Amygdala (tissue), 56 donors: ENCODE measurements around the gene F8.

Experiments used
- DNase-seq, 56 donors: peaks; one replicate each; lab custom pipeline; 2025; lab: John Stamatoyannopoulos, UW

F8 gene

DNA sequence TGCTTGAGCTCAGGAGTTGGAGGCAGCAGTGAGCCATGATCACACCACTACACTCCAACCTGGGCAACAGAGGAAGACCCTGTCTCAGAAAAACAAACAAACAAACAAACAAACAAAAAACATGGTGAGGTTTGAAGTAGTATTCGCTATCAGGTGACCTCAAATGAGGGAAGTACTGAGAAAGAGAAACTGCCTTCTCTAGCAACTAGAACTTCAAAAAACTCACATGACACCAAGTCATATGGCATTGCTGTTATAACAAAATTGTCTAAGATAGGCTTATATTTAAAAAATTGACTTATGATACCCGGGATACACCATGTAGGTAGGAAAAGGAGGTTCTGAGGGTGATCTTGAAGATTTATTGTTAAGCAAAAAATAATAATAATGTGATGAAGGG lies 227.5 kb downstream of the F8 start:
- no peak for DNase-seq

DNA sequence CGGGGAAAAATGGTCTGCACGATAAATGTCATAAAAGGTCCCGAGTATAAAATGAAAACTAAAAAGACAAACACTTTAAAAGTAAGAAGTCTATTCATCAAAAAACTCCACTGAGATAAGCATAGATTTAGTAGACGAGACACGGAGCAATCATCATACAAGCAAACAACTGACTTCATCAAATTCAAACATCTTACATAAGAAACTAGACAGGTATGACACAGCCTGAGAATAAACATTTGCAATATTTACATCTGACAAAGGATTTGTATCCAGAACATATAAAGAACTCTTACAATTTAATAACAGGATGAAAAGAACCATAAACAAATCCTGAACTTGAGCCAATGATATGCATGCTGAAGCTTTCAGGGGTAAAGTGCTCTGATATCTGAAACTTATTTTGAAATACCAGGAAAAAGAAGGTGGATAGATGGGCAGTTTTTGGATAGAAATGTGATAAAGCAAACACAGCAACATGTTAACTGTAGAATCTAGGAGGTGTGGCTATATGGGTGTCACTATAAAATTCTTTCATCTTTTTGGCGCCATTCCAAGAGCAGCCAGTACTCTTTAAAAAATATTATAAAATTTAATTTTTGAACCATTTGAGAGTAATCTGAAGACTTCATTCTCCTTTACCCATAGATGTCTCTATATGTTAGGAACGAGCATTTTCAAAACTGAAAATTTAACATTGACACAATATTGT lies 229.3 kb downstream of the F8 start:
- no peak for DNase-seq

DNA sequence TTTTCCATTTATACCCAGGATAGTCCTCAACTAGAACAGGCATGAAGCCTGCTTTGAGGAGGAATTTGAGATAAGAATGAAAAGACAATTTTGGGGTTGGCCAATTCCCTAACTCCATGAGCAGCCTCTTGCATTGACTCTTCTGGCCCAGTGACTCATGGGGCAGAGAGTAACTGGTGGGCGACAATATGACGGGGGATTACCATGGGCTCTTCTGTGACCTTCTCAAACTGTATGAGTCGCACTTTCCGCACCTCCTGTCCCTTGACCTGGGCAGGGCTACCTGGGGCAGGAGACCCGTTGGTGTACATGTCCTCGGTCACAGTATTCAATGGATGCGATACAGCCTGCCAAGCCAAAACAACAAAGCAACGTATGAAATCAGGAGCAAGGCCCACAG lies 230.6 kb downstream of the F8 start:
- no peak for DNase-seq

DNA sequence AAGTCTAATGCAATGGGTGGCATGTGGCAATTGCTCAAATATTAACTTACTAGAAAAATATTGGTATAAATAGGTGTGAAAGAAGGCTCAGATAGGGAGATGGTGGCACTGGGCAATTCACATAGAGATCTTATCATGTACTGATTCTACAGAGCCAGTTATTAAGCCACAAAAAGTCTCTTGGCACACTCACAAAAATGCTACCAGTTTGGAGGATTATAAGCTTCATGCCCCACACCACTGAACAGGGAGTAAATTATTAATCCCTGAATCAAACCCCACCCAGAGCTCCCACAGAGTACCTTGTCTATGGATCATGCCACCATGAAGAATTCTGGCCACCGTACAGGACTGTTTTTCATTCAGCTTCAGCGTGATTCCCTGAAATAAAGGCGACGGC lies 231.1 kb downstream of the F8 start:
- DNase-seq = no peak
